Head of caudate nucleus (tissue), 42 donors: ENCODE results near the gene RXRA.

ENCODE experiments used
- DNase-seq, 42 donors: peaks; one replicate each; pipeline versions ENCODE4 v3.0.0 to v3.0.0-alpha.2; 2020 to 2021; ENCODE audit warnings: mixed read lengths in 7 of 42
- intact Hi-C: fragments of 100-400 bp; cut with DNase I; formaldehyde crosslinking; loops from one replicate; pipeline ENCODE4 v1.15.0; 2022

Gene RXRA

DNA sequence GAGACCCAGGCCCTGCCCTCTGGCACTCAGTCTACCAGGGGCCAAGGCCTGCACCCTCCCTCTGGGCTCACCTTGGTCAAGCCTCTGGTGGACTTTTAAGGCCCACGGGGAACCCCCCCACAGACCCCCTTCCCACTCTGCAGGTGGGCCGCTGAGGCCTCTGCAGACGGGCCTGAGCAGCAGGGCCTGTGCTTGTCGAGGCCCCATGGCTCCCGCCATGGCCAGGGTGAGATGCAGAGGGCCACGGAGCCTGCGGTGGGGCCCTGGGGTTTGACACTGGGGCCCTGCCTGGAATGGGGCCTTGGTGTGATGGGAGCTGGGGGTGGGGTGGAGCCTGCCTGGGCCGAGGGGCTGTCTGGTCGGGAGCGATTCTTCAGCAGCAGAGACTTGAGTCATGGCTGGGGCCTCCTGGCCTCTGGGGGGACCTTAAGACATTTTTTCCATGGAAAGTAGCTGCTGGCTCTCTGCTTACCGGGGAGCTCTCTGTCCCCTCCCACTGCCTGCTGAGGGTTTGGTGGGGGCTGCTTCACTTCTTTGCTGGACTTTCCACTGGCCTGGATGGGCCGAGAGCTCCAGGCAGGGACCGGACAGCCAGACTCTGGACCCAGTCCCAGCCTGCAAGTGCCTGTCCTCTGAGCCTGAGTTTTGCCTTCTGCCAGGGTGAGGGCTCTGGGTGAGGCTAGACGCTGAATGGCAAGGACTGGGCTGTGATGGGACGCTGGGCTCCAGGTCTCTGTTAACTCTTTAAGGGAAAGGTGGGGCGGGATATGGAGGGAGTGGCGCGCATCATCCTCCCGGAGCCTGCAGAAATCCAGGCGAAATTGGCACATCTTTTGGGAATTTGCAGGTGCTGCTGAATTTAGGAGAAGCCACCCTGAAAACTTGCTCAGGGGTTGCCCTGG is 132.2 kb downstream of the RXRA start:
- intact Hi-C loops, result loop anchor here (10.0 kb wide), 1 partner anchor 276 kb away; no protein-coding TSS in a partner anchor

DNA sequence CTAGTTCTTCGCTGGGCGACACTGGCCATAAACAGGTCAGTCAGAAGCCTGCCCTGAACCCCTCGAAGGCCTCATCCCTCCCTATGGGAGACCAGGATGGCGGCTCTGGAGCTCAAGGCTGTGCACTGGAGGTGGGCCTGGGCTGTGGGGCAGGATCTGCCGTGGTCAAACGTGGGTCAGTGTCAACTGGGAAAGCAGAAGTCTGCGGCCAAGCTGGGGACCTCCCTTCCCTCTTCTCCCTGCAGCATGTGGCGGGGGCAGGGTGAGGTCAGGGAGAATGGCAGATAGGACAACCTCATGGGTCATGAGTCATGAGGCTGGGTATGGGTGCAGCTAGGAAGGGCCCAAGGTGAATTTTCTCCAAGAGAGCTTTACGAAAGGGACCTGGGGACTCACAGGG is 132.9 kb downstream of the RXRA start:
- peak in 2 of 42 donors; percentile 27 to 46 for DNase-seq
- intact Hi-C loops, result loop anchor here (10.0 kb wide), 1 partner anchor 276 kb away; no protein-coding TSS in a partner anchor

More for the DNA sequence above, 132.2 kb downstream of the RXRA start:
- DNase-seq, result no peak

DNA sequence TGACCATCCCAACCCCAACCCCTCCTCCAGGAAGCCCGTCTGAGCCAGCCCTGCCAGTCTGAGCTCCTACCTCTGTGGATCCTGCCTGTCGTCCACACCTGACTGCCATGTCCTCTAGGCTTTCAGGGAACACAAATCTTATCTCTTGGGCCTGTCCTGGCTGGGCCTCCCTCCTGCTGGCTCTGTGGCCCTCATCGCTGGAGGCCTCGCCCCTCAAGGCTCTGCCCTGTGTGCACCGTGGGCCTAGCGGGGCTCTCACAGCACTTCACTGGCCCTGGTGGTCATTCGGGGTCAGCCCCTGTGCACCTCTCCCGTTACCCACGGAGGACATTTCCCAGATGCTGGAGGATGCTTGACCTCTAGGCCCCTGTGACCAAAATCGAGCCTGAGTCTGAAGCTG is 133.3 kb downstream of the RXRA start:
- intact Hi-C loops, result loop anchor here (10.0 kb wide), 1 partner anchor 275 kb away; no protein-coding TSS in a partner anchor
- DNase-seq, result no peak

DNA sequence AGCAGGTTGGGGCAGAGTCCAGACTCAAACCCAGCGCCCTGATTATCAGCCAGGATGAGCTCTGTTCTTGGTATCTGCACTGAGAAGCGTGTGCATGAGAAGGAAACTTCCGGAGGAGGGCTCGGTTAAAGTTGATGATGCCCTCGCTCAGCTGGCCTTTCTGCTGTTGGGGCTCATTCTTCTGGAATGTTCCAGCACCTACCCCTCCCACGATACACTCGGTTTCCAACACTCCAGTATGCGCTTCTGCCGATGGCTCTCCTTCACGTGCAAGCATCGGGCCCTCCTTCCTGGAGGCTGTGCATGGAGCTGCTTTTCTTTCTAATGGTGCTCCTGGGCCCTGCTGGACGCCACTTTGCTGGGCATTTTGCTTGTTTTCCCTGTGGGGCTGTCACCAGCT is 134.0 kb downstream of the RXRA start:
- intact Hi-C loops, result no loop called here
- no peak for DNase-seq

DNA sequence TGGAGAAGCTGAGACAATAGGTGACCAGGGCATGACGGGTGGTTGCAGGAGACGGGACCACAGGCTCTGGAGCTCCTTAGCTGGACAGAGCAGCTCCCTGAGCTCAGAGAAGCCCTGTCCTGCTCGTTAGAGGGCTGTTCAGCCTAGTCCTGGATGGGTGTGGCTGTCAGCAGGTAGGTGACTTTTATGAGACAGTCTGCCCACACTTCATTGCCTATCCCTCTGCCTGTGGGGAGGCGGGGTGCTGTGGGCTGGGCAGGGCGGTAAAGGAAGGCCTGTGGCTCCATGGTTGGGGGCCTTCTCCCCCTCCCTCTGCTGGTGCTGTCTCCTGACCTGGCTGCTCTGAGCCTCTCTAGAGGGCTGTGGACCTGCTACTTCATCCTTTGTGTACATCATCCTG is 134.6 kb downstream of the RXRA start:
- intact Hi-C loops, result no loop called here
- no peak for DNase-seq

DNA sequence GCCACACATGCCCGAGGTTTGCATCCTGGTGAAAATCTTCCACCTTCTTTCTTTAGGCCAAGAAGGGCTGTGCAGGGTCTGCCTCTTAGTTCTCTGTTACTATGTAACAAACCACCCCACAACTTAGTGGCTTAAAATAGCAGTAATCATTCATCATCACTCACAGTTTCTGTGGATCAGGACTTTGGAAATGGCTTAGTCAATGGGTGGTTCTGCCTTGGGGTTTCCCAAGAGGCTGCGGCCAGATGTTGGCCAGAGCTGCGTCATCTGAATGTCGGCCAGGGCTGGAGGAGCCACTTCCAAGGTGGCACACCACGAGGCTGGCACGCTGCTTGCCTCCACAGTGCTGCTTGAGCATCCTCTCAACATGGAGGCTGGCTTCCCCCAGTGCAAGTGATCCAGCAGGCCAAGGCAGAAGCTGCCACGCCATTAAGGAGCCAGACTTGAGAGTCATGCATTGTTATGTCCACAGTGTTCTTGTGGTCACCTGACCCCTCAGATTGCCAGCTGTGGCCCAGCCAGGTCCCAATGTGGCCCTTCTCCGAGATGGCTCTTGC is 135.2 kb downstream of the RXRA start:
- no peak for DNase-seq
- intact Hi-C loops, result no loop called here

DNA sequence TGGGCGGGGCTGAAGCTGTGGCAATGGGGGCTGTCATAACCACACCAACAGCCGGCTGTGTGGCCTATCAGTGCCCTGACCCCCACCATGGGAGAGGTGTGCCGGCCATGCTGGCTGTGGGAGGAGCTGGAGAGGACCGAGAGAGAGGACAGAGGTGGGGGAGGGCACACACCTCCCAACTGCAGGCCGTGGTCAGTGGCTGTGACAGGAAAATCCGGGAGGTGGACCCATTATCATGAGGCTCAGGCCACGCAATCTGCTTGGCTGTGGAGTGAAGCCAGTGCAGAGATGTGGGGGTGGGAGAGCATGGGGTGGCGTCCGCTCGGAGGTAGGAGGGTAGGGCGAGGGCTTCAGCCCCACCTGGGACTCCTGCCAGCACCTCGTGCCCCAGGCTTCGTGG is 136.1 kb downstream of the RXRA start:
- no peak for DNase-seq
- intact Hi-C loops, result no loop called here

DNA sequence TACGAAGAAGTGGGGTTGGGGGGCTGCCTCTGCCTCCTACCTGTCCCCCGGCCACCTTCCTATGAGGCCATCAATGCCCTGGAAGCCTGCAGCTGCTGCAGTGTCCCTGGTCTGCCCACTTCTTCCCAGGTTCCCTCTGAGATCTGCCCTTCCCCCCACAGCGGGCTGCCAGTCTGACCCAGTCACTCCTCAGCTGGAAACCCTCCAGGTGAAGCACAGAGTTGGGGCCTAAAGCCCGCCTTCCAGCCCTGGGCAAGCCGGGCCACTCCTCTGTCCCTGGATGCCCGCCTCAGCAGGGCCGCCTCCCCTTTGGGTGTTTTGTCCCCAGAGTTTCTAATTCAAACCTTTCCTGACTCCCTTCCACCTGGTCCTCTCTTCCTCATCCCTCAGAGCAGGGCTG is 137.0 kb downstream of the RXRA start:
- intact Hi-C loops, result no loop called here
- no peak for DNase-seq

DNA sequence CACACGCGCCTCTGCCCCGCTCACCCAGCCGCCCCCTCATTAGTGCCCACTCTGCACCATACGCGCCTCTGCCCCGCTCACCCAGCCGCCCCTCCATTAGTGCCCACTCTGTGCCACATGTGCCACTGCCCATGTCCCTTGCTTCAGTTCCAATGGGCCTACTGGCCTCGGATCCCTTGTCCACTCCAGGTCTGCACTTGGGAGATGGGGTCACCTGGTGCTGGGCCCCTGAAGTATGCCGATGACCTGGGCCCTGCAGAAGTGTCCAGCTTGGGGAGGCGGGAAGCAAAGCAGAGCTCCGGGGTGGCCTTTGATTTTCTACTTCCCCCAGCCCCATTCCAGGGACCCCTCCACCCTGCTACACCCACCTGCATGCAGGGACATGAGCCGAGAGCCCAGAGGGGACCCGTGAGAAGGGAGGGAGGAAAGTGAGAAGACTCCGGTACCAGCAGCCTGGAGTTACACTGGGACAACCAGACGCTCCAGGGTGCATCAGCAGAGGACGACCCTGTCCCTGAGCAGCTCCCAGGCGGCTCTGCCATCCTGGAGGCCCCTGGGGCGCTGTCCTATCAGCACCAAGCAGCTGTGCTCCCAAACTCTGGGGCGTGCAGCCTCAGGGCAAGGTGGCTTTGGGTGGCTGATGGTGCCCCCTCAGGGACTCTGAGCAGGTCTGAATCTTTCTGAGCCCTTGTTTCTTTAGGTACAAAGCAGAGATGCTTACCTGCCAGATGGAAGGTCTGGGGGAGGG is 140.8 kb downstream of the RXRA start:
- DNase-seq, result no peak
- intact Hi-C loops, result no loop called here

DNA sequence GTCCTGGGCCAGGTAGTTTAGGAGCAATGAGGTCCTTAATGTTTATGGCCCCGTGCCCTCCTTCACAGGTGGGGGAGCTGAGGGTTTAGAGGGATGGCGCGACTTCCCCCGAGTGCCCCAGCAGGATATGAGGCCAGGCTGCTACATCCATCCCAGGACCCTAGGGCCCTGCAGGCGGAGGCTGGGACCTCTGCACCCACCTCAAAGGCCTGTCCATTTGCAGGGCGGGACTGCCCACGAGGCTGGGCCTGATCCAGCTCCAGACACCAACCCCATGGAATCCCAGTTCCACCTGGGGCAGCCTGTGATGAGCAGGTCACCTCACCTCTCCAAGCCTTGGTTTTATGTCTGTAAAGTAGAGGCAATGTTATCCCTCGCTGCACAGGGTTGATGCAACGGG is 142.1 kb downstream of the RXRA start:
- intact Hi-C loops, result no loop called here
- DNase-seq, result no peak

DNA sequence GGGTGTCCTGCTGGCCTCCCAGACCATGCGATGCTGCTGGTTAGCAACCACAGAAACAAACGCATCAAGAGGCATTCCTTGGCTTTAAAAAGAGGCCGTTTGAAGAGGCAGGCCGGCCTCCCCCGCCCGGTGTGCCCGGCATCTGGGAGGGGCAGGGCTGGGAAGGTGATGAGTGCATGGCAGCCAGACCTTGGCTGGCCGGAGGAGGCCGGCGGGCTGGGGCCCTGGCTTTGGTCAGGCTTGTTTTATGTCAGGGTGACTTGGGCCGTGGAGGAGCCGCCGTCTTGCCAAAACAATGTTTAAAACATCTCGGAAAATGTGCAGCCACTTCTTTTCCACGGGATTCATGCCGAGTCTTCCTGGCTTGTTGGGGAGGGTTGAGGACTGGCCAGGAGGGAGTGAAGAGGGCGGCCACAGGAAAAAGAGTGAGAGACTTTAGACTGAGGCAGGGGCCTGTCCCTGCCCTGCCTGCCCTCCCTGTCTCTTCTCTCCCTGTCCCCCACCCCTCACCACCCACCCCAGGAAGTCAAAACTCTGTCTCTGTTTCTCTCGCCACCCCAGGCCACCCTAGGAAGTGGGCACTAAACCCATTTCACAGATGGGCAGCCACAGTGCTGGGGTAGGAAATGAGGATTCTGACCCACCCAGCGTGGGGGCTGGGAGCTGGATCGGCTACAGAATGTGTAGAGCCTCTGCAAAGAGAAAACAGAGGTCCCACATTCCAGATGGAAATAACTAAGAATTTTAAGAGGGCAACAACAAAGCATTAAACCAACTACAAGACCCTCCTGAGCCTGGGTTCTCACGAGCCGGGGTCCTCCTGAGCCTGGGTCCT is 143.0 kb downstream of the RXRA start:
- intact Hi-C loops, result no loop called here

DNA sequence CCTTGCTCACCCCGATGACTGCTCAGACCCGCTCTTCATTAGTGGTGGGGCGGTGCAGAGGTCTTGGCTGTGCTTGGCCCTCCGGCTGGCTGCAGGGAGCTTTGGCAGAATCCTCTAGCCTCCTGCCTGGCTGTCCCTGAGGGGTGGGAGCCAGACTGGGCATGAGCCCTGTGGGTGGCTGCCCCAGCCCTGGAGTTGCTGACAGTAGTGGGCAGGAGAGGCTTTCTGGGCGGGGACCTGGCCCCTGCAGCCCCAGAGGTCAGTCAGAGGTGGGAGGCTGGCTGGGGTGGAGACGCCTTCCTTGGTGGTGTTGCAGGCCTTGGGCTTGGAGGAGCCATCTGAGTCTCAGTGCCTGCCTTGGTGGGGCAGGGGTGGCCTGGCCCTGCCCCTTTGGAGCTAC is 146.0 kb downstream of the RXRA start:
- intact Hi-C loops, result no loop called here
- no peak for DNase-seq

More for the DNA sequence above, 143.0 kb downstream of the RXRA start:
- no peak for DNase-seq

DNA sequence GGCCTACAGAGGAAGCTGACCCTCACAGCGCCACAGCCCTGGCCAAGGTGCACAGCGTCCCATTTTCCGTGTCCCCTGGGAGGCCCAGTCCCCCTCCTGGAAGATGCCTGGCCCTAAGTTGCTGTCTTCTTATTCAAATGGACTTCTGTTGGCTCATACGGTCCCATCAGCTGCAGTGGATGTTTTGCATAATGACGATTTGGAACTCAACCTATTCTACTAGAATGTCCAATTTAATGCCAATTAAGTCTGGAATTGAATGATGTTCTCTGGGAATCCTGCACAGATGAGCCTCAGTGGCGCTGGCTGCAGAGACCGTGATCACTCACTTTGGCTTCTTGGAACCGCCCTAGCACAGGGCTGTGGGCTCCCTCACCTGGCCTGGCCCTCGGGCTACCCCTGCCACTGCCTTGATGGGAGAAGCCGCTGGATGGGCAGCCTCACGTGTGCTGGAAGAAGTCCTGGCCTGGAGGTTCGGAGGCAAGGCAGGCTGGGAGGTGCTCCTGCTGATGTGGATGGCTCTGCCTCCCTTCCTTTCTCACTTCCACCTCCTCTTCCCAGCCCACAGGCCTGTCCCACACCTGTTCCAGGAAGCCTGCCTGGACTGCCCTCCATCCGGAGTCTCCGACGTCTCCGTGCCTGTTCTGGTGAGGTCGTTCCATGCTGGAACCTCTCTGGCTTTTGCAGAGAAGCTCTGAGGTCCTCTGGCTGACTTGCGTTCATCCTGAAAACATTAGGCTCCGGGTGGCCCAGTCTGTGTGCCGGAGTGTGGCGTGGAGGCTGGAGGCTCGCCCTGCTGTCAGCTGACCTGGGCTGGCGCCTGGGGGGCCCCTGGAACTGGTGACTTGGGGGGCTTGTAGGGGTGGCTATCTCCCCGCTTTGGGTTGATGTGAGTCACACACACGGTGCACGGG is 147.1 kb downstream of the RXRA start:
- intact Hi-C loops, result no loop called here
- DNase-seq, result no peak

DNA sequence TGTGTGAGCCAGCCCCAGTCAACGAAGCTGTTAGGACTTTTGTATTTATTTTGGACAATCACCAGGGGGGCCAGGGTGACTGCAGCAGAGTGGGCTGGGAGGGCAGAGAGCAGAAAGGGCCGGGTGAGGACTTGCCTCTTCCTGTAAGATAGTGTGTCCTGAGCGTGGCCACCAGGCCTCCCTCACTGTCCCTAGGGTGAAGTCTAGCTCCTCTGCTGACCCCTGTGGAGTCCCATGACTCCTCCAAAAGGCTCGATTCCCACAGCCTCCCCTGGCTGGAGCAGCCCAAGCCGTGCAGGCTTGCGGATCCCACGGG is 147.8 kb downstream of the RXRA start:
- intact Hi-C loops, result no loop called here
- no peak for DNase-seq

DNA sequence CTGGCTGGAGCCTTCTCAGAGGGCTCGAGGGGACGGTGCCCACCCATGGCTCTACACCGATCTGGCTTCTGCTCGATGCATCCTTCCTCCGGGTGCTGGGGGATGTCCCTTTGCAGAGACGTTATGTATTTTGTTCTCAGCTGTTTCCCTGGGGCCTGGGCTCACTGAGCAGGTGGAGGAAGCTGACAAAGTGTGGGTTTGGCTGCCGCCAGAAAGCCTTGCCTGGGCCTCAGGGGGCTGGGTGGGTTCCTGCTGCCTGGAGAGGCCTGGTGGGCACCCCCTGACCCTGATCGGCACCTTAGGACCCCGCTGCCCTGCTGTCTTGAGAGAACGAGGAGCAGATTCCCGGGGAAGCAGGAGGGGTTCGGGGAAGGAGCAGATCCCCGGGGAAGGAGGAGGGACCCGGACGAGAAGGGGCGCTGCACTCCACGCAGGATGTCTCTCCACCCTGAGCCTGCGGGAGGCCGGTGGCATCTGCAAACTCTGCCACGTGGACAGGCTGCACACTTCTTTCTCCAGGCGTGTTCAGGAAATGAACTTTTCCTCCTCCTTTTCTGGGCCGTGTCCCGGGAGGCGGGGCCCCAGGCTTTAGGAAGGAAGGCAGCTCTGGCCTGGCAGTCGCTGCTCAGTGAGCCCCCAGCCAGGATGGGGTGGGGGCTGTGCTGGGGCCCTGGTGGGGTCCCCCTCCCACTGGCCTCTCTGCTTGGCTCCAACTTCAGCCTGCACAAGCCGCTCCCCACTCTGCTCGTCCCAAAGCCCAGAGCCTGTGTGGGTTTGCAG is 148.9 kb downstream of the RXRA start:
- DNase-seq, result peak in 3 of 42 donors; percentile 11 to 22 (median 19)
- intact Hi-C loops, result no loop called here

DNA sequence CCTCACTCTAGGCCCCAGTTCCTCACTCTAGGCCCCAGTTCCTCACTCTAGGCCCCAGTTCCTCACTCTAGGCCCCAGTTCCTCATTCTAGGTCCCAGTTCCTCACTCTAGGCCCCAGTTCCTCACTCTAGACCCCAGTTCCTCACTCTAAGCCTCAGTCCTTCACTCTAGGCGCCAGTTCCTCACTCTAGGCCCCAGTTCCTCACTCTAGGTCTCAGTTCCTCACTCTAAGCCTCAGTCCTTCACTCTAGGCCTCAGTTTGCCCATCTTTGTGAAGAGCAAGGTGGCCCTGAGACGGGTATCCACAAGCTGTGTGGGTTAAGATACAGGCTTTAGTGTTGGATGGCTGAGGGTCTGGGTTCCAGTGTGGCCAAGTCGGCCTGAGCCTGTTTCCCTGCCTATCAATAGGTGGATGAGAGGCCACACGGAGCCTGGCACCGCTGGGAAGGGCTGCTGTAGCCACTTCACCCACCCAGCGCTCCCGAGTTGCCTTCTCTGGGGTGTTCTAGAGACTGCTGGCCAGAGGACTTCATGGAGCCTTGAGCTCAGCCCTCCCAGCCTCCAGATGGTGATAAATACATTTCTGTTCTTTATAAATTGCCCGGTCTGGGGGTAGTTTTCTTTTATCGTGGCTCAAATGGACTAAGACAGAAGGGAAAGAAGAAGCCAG is 150.2 kb downstream of the RXRA start:
- intact Hi-C loops, result no loop called here
- DNase-seq, result no peak

DNA sequence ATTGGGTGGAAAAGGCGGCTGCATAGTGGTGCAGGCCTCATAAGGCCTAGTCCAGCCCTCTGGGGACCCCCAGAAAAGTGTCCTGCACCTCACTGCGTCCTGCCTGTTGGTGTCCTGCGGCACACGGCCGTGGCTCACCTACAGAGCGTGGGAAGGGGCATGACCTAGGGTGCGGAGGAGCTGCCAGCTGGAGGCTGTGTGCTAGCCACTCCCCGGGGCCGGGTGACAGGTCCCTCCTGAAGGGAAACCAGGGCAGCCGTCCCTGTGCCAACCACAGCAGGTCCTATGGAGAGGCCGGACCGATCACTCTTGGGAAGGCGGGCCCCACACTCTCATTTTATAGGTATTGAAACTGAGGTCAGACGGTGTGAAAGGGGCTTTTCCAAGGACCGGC is 150.7 kb downstream of the RXRA start:
- intact Hi-C loops, result no loop called here
- DNase-seq, result no peak
